GM21737 (cell line): Measurements from ENCODE around the gene SCYL1.

ENCODE experiments used
- ATAC-seq: cut with Tn5 transposase; IDR thresholded peaks from one replicate; pipeline ENCODE4 v1.9.1; 2021; ENCODE audit warnings: mild to moderate bottlenecking, moderate library complexity; ENCODE audit not compliant: unreplicated experiment

SCYL1 gene

DNA sequence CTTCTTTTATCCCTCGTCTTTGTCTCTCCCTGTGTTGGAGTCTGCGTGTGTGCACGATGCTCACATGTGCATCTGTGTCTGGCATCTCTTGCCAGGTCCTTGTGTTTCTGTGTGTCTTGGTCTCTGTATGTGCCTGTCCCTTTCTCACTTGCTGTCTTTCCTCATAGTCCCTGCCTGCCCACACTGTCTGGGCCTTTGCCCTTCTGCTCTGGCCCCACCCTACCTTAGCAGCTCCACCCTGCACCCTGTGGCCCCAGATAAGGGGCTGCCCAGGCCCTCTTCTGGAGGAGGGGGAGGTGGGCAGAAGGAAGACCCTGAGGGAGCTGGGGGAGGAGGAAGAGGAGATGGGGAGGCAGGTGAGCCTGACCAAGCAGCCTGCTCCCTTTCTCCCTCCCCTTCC lies 53.8 kb downstream of the SCYL1 start:
- ATAC-seq: no peak

DNA sequence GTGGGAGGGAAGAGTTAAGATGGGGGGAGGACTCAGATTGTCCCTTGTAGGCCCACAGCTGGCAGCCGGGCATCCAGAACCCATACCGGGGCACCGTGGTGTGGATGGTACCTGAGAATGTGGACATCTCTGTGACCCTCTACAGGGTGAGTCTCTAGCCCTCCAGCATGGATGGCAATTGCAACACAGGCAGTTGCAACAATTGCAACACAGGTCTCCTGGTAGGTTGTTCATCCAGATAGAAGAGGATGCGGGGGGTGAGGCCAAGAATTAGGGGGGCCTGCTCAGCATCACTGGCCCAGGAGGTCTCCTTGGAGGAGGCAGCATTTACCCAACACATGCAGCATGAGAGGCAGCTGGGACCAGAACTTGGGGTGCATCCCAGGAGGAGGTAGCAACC lies 54.4 kb downstream of the SCYL1 start:
- no peak for ATAC-seq

DNA sequence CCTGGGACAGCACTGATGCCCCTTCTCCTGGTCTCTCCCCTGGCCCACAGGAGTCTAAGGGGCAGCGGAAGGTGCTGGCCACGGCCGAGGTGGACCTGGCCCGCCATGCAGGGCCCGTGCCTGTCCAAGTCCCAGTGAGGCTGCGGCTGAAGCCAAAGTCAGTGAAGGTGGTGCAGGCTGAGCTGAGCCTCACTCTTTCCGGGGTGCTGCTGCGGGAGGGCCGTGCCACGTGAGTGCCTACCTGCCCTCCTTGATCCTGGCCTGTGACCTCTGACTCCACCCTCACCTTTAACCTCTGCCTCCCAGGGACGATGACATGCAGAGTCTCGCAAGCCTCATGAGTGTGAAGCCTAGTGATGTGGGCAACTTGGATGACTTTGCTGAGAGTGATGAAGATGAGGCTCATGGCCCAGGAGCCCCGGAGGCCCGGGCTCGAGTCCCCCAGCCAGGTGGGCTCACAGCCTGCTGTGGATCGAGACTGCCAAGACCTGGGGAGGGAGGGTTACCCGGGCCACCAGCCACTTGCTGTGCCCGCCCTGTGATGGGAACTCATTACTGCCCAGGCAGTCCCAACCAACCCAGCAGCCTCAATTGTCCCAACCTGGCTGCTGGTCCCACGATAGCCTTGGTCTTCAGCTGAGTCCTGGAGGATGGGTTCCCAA lies 55.3 kb downstream of the SCYL1 start:
- ATAC-seq: no peak

DNA sequence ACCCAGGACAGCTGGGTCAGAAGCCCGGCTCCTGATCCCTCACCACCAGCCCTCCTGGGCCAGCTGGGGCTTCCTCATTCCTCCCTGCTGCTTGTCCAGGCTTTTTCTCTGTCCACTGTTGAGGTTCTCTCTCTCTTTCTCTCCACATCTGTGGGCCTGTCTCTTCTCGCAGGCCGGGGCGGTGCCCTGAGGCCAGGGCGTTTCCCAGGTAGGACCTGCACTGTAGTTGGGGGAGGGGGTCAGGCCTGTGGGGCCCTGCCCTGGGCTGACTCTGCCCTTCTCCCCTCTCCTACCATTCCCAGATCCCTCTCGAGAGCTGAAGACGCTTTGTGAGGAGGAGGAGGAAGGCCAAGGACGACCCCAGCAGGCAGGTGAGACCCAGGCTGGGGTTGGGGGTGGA lies 55.9 kb downstream of the SCYL1 start:
- no peak for ATAC-seq

DNA sequence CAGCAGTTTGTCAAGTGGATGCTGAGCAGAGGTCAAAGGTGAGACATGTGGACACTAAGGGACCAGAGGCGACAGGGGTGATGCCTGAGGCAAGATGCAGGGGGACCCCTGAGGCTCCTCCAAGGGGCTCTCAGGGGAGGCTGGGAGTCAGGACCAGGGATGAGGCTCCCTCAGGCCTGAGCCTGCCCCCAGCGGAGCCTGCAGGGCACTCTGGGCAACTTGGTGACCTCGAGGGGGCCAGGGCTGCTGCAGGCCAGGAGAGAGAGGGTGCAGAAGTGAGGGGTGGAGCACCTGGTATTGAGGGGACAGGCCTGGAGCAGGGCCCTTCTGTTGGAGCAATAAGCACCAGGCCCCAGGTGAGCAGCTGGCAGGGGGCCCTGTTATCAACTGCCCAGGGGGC lies 57.0 kb downstream of the SCYL1 start:
- no peak for ATAC-seq

DNA sequence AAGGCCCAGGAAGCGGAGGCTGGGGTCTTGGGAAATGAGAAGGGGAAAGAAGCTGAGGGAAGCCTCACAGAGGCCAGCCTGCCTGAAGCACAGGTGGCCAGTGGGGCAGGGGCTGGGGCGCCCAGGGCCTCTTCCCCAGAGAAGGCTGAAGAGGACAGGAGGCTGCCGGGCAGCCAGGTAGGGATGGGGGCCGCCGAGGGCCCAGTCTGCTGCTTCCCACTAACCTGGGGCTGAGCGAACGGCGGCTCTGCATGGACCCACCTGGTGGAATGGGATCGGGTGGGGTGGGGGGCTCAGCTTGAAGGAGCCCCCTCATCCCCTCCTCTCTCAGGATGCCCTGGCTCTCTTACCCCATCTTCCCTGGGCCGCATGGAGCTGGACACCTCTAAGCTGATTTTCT lies 58.7 kb downstream of the SCYL1 start:
- ATAC-seq: no peak

DNA sequence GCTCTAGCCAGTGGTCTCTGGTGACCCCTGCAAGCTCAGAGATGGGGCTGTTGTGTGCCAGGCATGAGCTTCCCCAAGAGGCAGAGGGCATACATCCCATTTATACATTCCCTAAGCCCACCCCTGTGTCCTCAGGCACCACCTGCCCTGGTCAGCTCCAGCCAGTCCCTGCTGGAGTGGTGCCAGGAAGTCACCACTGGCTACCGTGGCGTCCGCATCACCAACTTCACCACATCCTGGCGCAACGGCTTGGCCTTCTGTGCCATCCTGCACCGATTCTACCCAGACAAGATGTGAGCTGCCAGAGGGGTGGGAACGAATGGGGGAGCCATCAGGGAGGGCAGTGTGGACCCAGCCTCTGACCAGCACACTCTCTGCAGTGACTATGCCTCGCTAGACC lies 59.2 kb downstream of the SCYL1 start:
- ATAC-seq: no peak

DNA sequence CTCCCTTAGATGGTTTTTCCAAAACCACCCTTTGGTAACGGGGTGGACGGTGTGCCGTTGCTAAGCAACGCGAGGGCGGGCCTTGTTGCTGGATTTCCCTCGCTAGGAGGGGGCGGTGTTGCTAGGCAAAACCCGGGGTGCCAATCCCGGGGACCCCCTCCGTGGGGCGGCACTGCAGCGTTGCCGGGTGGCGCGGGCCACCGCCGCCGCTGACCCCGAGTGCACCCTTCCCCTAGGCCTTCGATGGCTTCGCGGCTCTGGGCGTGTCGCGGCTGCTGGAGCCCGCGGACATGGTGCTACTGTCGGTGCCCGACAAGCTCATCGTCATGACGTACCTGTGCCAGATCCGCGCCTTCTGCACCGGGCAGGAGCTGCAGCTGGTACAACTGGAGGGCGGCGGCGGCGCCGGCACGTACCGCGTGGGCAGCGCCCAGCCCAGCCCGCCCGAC lies 59.9 kb downstream of the SCYL1 start:
- no peak for ATAC-seq

DNA sequence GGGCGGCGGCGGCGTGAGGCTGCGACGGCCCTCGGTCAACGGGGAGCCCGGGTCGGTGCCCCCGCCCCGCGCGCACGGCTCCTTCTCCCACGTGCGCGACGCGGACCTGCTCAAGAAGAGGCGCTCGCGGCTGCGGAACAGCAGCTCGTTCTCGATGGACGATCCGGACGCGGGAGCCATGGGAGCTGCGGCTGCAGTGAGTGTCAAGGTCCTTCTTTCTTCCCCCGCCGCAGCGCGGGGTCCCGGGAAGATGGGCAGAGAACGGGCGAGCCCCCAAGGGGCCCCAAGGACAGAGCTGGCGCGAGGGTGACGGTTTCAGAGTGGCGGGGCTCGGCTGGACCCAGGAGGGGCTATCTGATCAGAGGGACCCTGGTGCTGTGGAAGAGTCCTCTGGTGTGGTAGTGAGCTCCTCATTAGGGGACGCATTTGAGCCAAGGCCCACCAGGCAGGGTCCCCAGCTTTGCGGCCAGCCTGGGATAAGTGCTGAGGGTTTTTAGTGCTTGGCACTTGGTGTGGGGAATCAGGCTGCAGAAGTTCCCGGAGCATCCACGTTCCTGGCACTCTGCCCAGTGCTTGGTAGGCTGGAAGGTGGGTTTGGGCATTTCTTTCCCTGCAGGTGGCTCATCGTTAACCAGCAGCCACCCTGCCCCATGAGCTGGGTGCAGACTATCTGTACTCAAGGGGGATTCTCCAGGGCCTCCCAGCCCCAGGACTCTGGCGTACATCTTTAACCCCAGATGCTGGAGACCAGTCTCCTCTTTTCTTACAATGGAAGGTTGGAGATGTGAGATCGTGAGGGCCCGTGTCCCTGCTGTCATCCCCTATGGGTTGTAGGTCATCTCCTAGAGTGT lies 60.7 kb downstream of the SCYL1 start:
- no peak for ATAC-seq

DNA sequence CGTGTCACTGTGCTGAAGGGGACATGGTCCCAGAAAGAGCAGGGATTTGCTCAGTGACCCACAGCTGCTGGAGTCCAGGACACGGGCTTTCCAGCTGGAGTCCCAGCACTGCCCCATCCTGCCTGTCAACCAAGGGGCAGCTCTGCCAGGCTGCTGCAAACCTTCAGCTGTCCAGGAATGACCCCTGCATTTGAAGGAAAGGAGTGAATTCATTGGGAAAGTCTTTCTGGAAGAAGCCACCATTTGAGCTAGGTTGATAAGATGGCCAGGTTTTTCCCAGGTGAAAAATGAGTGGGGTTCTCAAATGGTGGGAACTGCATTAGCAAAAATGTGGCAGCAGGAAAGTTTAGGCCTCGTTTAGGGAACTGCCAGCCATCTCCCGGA lies 61.4 kb downstream of the SCYL1 start:
- ATAC-seq: no peak

DNA sequence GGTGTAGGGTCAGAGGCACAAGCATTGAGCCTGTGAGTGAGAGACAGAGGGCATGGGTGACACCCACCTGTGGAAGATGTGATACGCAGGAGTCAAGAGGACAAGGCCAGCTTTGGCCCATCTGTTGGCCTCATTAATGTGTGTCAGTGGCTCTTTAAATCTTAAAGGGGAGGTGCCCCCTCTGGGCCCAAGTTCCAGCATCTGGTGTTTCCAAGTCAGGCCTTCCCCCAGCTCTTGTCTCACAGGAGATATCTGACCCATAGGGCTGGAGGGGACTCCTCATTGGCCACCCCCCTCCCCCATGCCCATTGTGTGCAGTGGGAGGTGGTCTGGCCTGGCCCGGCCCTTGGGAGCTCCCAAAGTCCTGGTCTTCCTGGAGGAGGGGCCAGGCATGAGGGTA lies 61.8 kb downstream of the SCYL1 start:
- no peak for ATAC-seq
